ENCODE measurements around the gene SAMD4A. TPM values are rescaled to one million over a fixed set of nuclear protein-coding genes. Genes with fewer than 3 reads are reported as not detected.

SAMD4A gene
- total RNA-seq, 1 donor from 2014 or later: 57.0 TPM

- DNase-seq (ENCODE audit: low spot score): no peak
- Mint-ChIP-seq H3K4me3 (ENCODE audit: unreplicated experiment) (no peak overlapping the region), H3K27ac (ENCODE audit: unreplicated experiment) (peak overlapping the region; percentile 14), H3K9me3 (ENCODE audit: low read depth) (no peaks in the 10 kb centered on the region), H3K36me3 (ENCODE audit: low read depth) (peaks cover 4% of the 10 kb centered on the region), H3K27me3 (ENCODE audit: low read depth) (no peaks in the 10 kb centered on the region), H3K4me1 (ENCODE audit: low read depth) (peaks cover 22% of the 10 kb centered on the region)
- no peak for TF ChIP-seq CTCF (IDR thresholded peaks at IDR 0.05)
Measured at GRCh38 chr14:54699735-54700134, 132.8 kb downstream of the SAMD4A start.

- H3K4me3 Mint-ChIP-seq (ENCODE audit: unreplicated experiment): no peak overlapping the region
- H3K4me1 Mint-ChIP-seq (ENCODE audit: low read depth): peaks cover 22% of the 10 kb centered on the region
- H3K27me3 Mint-ChIP-seq (ENCODE audit: low read depth): no peaks in the 10 kb centered on the region
- no peak for DNase-seq (ENCODE audit: low spot score)
- peaks cover 4% of the 10 kb centered on the region for H3K36me3 Mint-ChIP-seq (ENCODE audit: low read depth)
- H3K27ac Mint-ChIP-seq (ENCODE audit: unreplicated experiment): no peak overlapping the region
- TF ChIP-seq CTCF (IDR thresholded peaks at IDR 0.05): no peak
- no peaks in the 10 kb centered on the region for H3K9me3 Mint-ChIP-seq (ENCODE audit: low read depth)
Measured at GRCh38 chr14:54700717-54701116, 133.8 kb downstream of the SAMD4A start.

GRCh38 chr14:54702014-54702491 lies 135.1 kb downstream of the SAMD4A start:
- Mint-ChIP-seq H3K27me3 (ENCODE audit: low read depth) (no peaks in the 10 kb centered on the region), H3K4me3 (ENCODE audit: unreplicated experiment) (no peak overlapping the region), H3K4me1 (ENCODE audit: low read depth) (peaks cover 20% of the 10 kb centered on the region), H3K27ac (ENCODE audit: unreplicated experiment) (no peak overlapping the region), H3K36me3 (ENCODE audit: low read depth) (peaks cover 4% of the 10 kb centered on the region), H3K9me3 (ENCODE audit: low read depth) (no peaks in the 10 kb centered on the region)
- no peak for DNase-seq (ENCODE audit: low spot score)
- no peak for TF ChIP-seq CTCF (IDR thresholded peaks at IDR 0.05)

DNA sequence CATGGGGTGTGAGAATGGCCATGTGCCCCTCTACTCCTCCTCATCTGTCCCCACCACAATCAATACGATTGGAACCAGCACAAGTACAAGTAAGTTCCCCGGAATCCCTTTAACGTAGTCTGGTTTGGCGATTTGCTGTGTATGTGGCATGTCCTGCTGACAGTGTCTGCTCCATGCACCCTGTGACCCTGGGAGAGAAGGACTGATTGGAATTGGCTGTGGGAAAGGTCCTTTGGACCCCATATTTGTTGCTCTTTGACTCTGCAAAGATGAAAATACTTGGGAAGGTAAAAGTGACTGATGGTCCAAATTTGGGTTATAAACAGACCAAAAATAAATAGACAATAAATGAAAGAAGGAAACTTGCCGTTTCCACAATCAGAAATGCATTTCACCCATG lies 135.6 kb downstream of the SAMD4A start:
- no peak for DNase-seq (ENCODE audit: low spot score)
- Mint-ChIP-seq H3K27me3 (ENCODE audit: low read depth) (no peaks in the 10 kb centered on the region), H3K9me3 (ENCODE audit: low read depth) (no peaks in the 10 kb centered on the region), H3K27ac (ENCODE audit: unreplicated experiment) (no peak overlapping the region), H3K4me3 (ENCODE audit: unreplicated experiment) (no peak overlapping the region), H3K4me1 (ENCODE audit: low read depth) (peaks cover 17% of the 10 kb centered on the region), H3K36me3 (ENCODE audit: low read depth) (peaks cover 4% of the 10 kb centered on the region)
- TF ChIP-seq CTCF (IDR thresholded peaks at IDR 0.05): no peak

DNA sequence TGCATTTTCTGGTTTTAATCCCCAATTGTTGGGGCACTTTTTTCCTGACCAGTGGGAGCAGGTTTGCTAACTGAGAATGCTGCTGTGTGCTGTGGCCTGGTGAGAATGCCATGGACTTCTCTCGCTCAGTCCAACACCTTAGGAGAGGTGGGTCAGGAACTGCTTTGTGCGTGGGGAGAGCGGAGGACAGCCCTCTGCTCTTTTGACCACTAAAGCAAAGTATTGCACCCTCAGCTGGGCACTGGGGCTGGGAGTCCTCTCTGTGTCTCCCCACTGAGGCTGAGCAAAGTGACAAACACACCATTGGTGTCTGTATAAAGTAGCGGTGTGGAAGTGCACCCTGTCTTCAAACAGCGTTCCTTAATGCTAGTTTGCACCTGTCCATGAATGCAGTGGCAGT lies 136.2 kb downstream of the SAMD4A start:
- Mint-ChIP-seq H3K4me1 (ENCODE audit: low read depth) (peaks cover 17% of the 10 kb centered on the region), H3K9me3 (ENCODE audit: low read depth) (no peaks in the 10 kb centered on the region), H3K27ac (ENCODE audit: unreplicated experiment) (no peak overlapping the region), H3K27me3 (ENCODE audit: low read depth) (no peaks in the 10 kb centered on the region), H3K4me3 (ENCODE audit: unreplicated experiment) (no peak overlapping the region), H3K36me3 (ENCODE audit: low read depth) (peaks cover 4% of the 10 kb centered on the region)
- no peak for TF ChIP-seq CTCF (IDR thresholded peaks at IDR 0.05)
- no peak for DNase-seq (ENCODE audit: low spot score)

Measured in chondrocyte (in vitro differentiated cells).